GM12878 (cell line): ENCODE results near the gene BTG4.

Source experiments
- ATF3 ChIP-seq: IDR thresholded peaks from 2 replicates; pipeline ENCODE4 v1.6.1; 2011; ENCODE audit warnings: low read depth, mild to moderate bottlenecking, low read length, moderate library complexity, borderline replicate concordance; ENCODE audit errors: extremely low read depth
- CTCF ChIP-seq, 3 experiments: IDR thresholded peaks in 2 of 3; conservative IDR thresholded peaks in 1 of 3; 2 replicates each; pipeline ENCODE4 v1.5.1; 2011; ENCODE audit warnings: low read depth in 3 of 3, low read length in 3 of 3, mild to moderate bottlenecking in 3 of 3, control low read depth in 2 of 3, moderate library complexity in 2 of 3, inconsistent platforms in 1 of 3, mixed read lengths in 1 of 3; ENCODE audit not compliant: control insufficient read depth in 2 of 3, insufficient read depth in 1 of 3; ENCODE audit errors: extremely low read depth in 1 of 3
- E2F4 ChIP-seq: IDR thresholded peaks from 2 replicates; pipeline ENCODE4 v1.6.1; 2012; ENCODE audit warnings: low read depth, low read length, improper control_type of control experiment
- EZH2 ChIP-seq: IDR thresholded peaks from 2 replicates; pipeline ENCODE4 v1.6.1; 2012; ENCODE audit warnings: low read depth, mild to moderate bottlenecking, control low read depth, inconsistent platforms, low read length, borderline replicate concordance; ENCODE audit not compliant: control insufficient read depth
- FOXM1 ChIP-seq: IDR thresholded peaks from 2 replicates; pipeline ENCODE4 v1.6.1; 2012; ENCODE audit warnings: low read depth, mild to moderate bottlenecking, inconsistent platforms, low read length, moderate library complexity
- MAX ChIP-seq: IDR thresholded peaks from 2 replicates; pipeline ENCODE4 v1.6.1; 2012; ENCODE audit warnings: low read depth, low read length, improper control_type of control experiment
- RB1 ChIP-seq: fragments of 450-650 bp; formaldehyde crosslinking; IDR thresholded peaks from 2 replicates; pipeline ENCODE4 v1.6.1; 2017; ENCODE audit warnings: mild to moderate bottlenecking, borderline replicate concordance
- RUNX3 ChIP-seq: IDR thresholded peaks from 2 replicates; pipeline ENCODE4 v1.6.1; 2012; ENCODE audit warnings: low read length, inconsistent platforms
- SMC3 ChIP-seq: IDR thresholded peaks from 2 replicates; pipeline ENCODE4 v1.6.1; 2011; ENCODE audit warnings: low read length, improper control_type of control experiment, borderline replicate concordance
- SRF ChIP-seq, 2 experiments: IDR thresholded peaks; 2 replicates each; pipeline ENCODE4 v1.6.1; 2011; ENCODE audit warnings: low read depth in 2 of 2, low read length in 2 of 2, mild to moderate bottlenecking in 1 of 2, moderate library complexity in 1 of 2
- TF ChIP-seq, protein P1 (sequence below): fragments of 450-650 bp; IDR thresholded peaks from 2 replicates; pipeline ENCODE4 v1.6.1; 2017; ENCODE audit warnings: low read depth, mild to moderate bottlenecking, moderate library complexity
- TF ChIP-seq, protein P2 (sequence below): fragments of 450-650 bp; IDR thresholded peaks from 2 replicates; pipeline ENCODE4 v1.6.1; 2017; ENCODE audit warnings: mild to moderate bottlenecking
- TF ChIP-seq, protein P3 (sequence below): fragments of 450-650 bp; IDR thresholded peaks from 2 replicates; pipeline ENCODE4 v1.6.1; 2016; ENCODE audit warnings: mild to moderate bottlenecking, moderate library complexity, borderline replicate concordance

DNA sequence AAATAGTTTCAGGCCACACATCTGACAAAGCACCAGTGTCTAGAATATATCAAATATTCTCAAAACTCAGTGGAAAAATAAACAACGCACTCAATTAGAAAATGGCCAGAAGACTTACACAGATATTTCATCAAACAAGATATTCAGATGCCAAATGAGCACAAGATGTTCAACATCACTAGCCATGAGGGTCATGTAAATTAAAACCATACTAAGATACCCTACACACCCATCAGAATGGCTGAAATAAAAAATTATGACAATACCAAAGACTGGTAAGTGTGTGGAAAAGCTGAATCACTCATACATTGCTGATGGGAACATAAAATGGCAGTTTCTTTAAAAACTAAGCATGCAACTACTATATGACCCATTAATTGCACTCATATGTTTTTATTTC lies 21.7 kb downstream of the BTG4 start:
- TF ChIP-seq E2F4 (no peak), RB1 (no peak), RUNX3 (no peak), EZH2 (no peak), CTCF (IDR thresholded peaks at IDR 0.05 in 2 of 3, conservative IDR thresholded peaks at IDR 0.05 in 1 of 3; ENCODE audit: control insufficient read depth in 2 of 3, extremely low read depth in 1 of 3, insufficient read depth in 1 of 3, low read depth in 3 of 3, low read length in 3 of 3) (no peak), FOXM1 (no peak), ATF3 (no peak), SRF (IDR thresholded peaks at IDR 0.05; ENCODE audit: low read depth in 2 of 2, low read length in 2 of 2) (no peak), MAX (no peak), SMC3 (no peak)
- TF ChIP-seq, protein P1, sequence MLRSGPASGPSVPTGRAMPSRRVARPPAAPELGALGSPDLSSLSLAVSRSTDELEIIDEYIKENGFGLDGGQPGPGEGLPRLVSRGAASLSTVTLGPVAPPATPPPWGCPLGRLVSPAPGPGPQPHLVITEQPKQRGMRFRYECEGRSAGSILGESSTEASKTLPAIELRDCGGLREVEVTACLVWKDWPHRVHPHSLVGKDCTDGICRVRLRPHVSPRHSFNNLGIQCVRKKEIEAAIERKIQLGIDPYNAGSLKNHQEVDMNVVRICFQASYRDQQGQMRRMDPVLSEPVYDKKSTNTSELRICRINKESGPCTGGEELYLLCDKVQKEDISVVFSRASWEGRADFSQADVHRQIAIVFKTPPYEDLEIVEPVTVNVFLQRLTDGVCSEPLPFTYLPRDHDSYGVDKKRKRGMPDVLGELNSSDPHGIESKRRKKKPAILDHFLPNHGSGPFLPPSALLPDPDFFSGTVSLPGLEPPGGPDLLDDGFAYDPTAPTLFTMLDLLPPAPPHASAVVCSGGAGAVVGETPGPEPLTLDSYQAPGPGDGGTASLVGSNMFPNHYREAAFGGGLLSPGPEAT: no peak
- TF ChIP-seq, protein P2, sequence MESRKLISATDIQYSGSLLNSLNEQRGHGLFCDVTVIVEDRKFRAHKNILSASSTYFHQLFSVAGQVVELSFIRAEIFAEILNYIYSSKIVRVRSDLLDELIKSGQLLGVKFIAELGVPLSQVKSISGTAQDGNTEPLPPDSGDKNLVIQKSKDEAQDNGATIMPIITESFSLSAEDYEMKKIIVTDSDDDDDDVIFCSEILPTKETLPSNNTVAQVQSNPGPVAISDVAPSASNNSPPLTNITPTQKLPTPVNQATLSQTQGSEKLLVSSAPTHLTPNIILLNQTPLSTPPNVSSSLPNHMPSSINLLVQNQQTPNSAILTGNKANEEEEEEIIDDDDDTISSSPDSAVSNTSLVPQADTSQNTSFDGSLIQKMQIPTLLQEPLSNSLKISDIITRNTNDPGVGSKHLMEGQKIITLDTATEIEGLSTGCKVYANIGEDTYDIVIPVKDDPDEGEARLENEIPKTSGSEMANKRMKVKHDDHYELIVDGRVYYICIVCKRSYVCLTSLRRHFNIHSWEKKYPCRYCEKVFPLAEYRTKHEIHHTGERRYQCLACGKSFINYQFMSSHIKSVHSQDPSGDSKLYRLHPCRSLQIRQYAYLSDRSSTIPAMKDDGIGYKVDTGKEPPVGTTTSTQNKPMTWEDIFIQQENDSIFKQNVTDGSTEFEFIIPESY: no peak
- TF ChIP-seq, protein P3, sequence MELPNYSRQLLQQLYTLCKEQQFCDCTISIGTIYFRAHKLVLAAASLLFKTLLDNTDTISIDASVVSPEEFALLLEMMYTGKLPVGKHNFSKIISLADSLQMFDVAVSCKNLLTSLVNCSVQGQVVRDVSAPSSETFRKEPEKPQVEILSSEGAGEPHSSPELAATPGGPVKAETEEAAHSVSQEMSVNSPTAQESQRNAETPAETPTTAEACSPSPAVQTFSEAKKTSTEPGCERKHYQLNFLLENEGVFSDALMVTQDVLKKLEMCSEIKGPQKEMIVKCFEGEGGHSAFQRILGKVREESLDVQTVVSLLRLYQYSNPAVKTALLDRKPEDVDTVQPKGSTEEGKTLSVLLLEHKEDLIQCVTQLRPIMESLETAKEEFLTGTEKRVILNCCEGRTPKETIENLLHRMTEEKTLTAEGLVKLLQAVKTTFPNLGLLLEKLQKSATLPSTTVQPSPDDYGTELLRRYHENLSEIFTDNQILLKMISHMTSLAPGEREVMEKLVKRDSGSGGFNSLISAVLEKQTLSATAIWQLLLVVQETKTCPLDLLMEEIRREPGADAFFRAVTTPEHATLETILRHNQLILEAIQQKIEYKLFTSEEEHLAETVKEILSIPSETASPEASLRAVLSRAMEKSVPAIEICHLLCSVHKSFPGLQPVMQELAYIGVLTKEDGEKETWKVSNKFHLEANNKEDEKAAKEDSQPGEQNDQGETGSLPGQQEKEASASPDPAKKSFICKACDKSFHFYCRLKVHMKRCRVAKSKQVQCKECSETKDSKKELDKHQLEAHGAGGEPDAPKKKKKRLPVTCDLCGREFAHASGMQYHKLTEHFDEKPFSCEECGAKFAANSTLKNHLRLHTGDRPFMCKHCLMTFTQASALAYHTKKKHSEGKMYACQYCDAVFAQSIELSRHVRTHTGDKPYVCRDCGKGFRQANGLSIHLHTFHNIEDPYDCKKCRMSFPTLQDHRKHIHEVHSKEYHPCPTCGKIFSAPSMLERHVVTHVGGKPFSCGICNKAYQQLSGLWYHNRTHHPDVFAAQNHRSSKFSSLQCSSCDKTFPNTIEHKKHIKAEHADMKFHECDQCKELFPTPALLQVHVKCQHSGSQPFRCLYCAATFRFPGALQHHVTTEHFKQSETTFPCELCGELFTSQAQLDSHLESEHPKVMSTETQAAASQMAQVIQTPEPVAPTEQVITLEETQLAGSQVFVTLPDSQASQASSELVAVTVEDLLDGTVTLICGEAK: no peak
